ENCODE data around the gene SNX6.
A peak's percentile ranks its signal among the peaks of the same experiment; 100 is the strongest.
"Not testable (repeated sequence)": the region's sequence is repeated elsewhere in the genome, so short reads cannot be mapped to it uniquely, and the experiment has no call there.

Gene SNX6

DNA sequence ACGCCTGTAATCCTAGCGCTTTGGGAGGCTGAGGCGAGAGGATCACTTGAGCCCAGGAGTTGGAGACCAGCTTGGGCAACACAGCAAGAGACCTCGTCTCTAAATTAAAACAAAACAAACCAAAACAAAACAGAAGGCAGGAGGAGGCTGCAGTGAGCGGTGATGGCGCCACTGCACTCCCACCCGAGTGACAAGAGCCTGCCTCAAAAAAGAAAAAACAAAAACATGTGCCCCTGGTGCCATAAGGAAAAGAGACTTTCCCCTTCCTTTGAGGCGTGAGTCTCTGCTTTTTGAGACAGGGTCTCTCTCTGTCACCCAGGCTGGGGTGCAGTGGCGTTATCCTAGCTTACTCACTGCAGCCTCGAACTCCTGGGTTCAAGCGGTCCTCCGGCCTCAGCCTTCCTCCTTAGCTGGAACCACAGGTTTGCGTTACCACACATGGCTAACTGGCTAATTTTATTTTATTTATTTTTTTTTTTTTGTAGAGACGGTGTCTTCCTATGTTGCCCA, 81.4 kb downstream of the SNX6 start:
- DNase-seq (ENCODE audit: low spot score) = no peak
- TF ChIP-seq, protein P1, sequence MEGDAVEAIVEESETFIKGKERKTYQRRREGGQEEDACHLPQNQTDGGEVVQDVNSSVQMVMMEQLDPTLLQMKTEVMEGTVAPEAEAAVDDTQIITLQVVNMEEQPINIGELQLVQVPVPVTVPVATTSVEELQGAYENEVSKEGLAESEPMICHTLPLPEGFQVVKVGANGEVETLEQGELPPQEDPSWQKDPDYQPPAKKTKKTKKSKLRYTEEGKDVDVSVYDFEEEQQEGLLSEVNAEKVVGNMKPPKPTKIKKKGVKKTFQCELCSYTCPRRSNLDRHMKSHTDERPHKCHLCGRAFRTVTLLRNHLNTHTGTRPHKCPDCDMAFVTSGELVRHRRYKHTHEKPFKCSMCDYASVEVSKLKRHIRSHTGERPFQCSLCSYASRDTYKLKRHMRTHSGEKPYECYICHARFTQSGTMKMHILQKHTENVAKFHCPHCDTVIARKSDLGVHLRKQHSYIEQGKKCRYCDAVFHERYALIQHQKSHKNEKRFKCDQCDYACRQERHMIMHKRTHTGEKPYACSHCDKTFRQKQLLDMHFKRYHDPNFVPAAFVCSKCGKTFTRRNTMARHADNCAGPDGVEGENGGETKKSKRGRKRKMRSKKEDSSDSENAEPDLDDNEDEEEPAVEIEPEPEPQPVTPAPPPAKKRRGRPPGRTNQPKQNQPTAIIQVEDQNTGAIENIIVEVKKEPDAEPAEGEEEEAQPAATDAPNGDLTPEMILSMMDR (IDR thresholded peaks at IDR 0.05; ENCODE audit: borderline replicate concordance, control extremely low read depth, extremely low read depth, insufficient read depth, missing control alignments) = no peak
- in situ Hi-C loops (cut with MboI; ENCODE audit: low sequenced_read_pairs, unreplicated experiment) = no loop called here

DNA sequence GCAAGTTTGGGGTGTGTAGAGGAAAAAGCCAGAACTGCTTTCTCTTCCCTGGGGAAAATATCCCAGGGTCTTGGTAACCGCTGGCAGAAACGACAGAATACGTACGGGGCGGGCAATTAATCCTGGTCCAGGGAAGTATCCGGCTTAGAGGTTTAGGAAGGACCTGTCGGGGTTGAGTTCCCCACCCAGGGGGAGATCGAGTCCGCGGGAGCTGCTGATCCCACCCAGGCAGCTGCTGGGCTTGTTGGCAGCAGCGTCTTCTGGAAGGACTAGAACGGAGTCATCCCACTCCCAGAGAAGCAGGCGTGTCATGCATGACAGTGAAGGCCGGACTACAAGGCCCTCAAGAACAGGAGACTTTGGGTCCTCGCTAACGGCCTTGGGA, 82.8 kb downstream of the SNX6 start:
- in situ Hi-C loops (cut with MboI; ENCODE audit: low sequenced_read_pairs, unreplicated experiment); DNase-seq (ENCODE audit: low spot score): not testable (repeated sequence)

GRCh38 chr14:34546272-34547135, 83.4 kb downstream of the SNX6 start:
- in situ Hi-C loops (cut with MboI; ENCODE audit: low sequenced_read_pairs, unreplicated experiment); DNase-seq (ENCODE audit: low spot score): not testable (repeated sequence)

GRCh38 chr14:34540181-34541059, 89.5 kb downstream of the SNX6 start:
- DNase-seq (ENCODE audit: low spot score); in situ Hi-C loops (cut with MboI; ENCODE audit: low sequenced_read_pairs, unreplicated experiment): not testable (repeated sequence)

DNA sequence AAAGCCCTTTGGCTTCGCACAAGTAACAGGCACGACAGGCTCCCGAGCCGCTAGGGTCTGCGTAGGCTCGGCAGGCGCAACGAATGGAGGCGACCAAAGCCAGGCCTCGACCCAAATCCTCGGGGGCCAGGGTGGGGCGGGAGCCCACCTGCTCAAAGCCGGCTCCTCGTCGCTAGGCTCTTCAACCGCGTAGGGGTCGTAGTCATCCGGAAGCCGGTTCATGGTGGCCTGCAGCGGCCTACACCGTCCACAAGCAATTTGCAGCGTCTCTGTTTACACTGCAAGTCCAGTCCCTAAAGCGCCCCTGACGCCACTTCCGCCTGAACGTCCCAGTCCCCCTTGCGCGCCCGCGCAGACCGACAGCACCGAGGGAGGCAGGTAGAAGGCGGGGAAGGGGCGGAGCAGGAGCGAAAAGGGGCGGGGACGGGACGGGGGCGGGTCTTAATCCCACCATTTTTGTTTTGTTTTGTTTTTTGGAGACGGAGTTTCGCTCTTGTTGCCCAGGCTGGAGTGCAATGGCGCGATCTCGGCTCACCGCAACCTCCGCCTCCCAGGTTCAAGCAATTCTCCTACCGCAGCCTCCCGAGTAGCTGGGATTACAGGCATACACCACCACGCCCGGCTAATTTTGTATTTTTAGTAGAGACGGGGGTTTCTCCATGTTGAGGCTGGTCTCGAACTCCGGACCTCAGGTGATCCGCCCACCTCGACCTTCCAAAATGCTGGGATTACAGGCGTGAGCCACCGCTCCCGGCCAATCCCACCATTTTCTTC, 90.4 kb downstream of the SNX6 start, which contains the start of gene EAPP:
TSS of gene EAPP (minus strand) at position 295 of the 774 bp plus-strand sequence. CDS start at position 222, 73 bp downstream.
- TF ChIP-seq, protein P1 (IDR thresholded peaks at IDR 0.05; ENCODE audit: borderline replicate concordance, control extremely low read depth, extremely low read depth, insufficient read depth, missing control alignments) = no peak
- in situ Hi-C loops (cut with MboI; ENCODE audit: low sequenced_read_pairs, unreplicated experiment) = no loop called here
- peak; percentile 97 for DNase-seq (ENCODE audit: low spot score)

GRCh38 chr14:34538871-34539406, 91.0 kb downstream of the SNX6 start:
- no peak for DNase-seq (ENCODE audit: low spot score)
- in situ Hi-C loops (cut with MboI; ENCODE audit: low sequenced_read_pairs, unreplicated experiment) = no loop called here
- TF ChIP-seq, protein P1 (IDR thresholded peaks at IDR 0.05; ENCODE audit: borderline replicate concordance, control extremely low read depth, extremely low read depth, insufficient read depth, missing control alignments) = no peak

GRCh38 chr14:34538096-34538495, 91.9 kb downstream of the SNX6 start:
- DNase-seq (ENCODE audit: low spot score); in situ Hi-C loops (cut with MboI; ENCODE audit: low sequenced_read_pairs, unreplicated experiment): not testable (repeated sequence)

GRCh38 chr14:34537677-34538009, 92.3 kb downstream of the SNX6 start:
- TF ChIP-seq, protein P1 (IDR thresholded peaks at IDR 0.05; ENCODE audit: borderline replicate concordance, control extremely low read depth, extremely low read depth, insufficient read depth, missing control alignments) = no peak
- in situ Hi-C loops (cut with MboI; ENCODE audit: low sequenced_read_pairs, unreplicated experiment) = no loop called here
- DNase-seq (ENCODE audit: low spot score) = no peak

Measured in GM13976 (cell line).